Muscle layer of duodenum (tissue), 2 donors: ENCODE results near the gene IL1B.

Experiments
- H3K27ac ChIP-seq: one replicate; pipeline ENCODE4 v1.7.0; 2013; ENCODE audit warnings: mild to moderate bottlenecking, low read length
- H3K27me3 ChIP-seq: one replicate; pipeline ENCODE4 v1.7.0; 2013; ENCODE audit warnings: low read depth, mild to moderate bottlenecking, control low read depth, low read length
- H3K36me3 ChIP-seq, 2 donors: one replicate each; pipeline ENCODE4 v1.7.0; 2013; ENCODE audit warnings: low read length in 2 of 2, control low read depth in 1 of 2, mild to moderate bottlenecking in 1 of 2; ENCODE audit not compliant: insufficient read depth in 2 of 2, control insufficient read depth in 1 of 2
- H3K4me1 ChIP-seq, 2 donors: one replicate each; pipeline ENCODE4 v1.7.0; 2013; ENCODE audit warnings: low read length in 2 of 2, mild to moderate bottlenecking in 2 of 2, control low read depth in 1 of 2, moderate library complexity in 1 of 2; ENCODE audit not compliant: insufficient read depth in 2 of 2, control insufficient read depth in 1 of 2
- H3K4me3 ChIP-seq, 2 donors: one replicate each; pipeline ENCODE4 v1.7.0; 2013; ENCODE audit warnings: low read length in 2 of 2, low read depth in 1 of 2, mild to moderate bottlenecking in 1 of 2
- H3K9me3 ChIP-seq, 2 donors: one replicate each; pipeline ENCODE4 v1.7.0; 2013; ENCODE audit warnings: low read length in 2 of 2, control low read depth in 1 of 2, mild to moderate bottlenecking in 1 of 2; ENCODE audit not compliant: control insufficient read depth in 1 of 2
- donor health status: healthy.

The IL1B gene

GRCh38 chr2:112794841-112795240, 41.7 kb downstream of the IL1B start:
- Histone ChIP-seq H3K27ac (no peak overlapping the region), H3K9me3 (no peaks in the 10 kb centered on the region), H3K4me3 (no peak overlapping the region), H3K4me1 (no peaks in the 10 kb centered on the region), H3K27me3 (no peaks in the 10 kb centered on the region), H3K36me3 (no peaks in the 10 kb centered on the region)

GRCh38 chr2:112794131-112794733, 42.3 kb downstream of the IL1B start:
- Histone ChIP-seq H3K27ac (peak overlapping the region; percentile 2), H3K9me3 (no peaks in the 10 kb centered on the region), H3K27me3 (no peaks in the 10 kb centered on the region), H3K36me3 (no peaks in the 10 kb centered on the region), H3K4me1 (no peaks in the 10 kb centered on the region), H3K4me3 (no peak overlapping the region)

- no peaks in the 10 kb centered on the region for H3K36me3 ChIP-seq
- H3K4me3 ChIP-seq, result no peak overlapping the region
- H3K27me3 ChIP-seq, result no peaks in the 10 kb centered on the region
- no peaks in the 10 kb centered on the region for H3K4me1 ChIP-seq
- no peaks in the 10 kb centered on the region for H3K9me3 ChIP-seq
- peak overlapping the region; percentile 2 for H3K27ac ChIP-seq
Measured at GRCh38 chr2:112793449-112793978, 43.1 kb downstream of the IL1B start.

GRCh38 chr2:112792419-112792818, 44.2 kb downstream of the IL1B start:
- H3K9me3 ChIP-seq, result no peaks in the 10 kb centered on the region
- no peaks in the 10 kb centered on the region for H3K27me3 ChIP-seq

GRCh38 chr2:112791693-112792230, 44.8 kb downstream of the IL1B start:
- H3K36me3 ChIP-seq, result no peaks in the 10 kb centered on the region
- H3K27ac ChIP-seq, result no peak overlapping the region
- H3K4me3 ChIP-seq, result no peak overlapping the region
- H3K9me3 ChIP-seq, result no peaks in the 10 kb centered on the region
- H3K27me3 ChIP-seq, result no peaks in the 10 kb centered on the region
- no peaks in the 10 kb centered on the region for H3K4me1 ChIP-seq

More at GRCh38 chr2:112792419-112792818, 44.2 kb downstream of the IL1B start:
- no peaks in the 10 kb centered on the region for H3K36me3 ChIP-seq
- no peak overlapping the region for H3K27ac ChIP-seq
- H3K4me3 ChIP-seq, result no peak overlapping the region
- H3K4me1 ChIP-seq, result no peaks in the 10 kb centered on the region

- H3K9me3 ChIP-seq, result no peaks in the 10 kb centered on the region
- no peak overlapping the region for H3K27ac ChIP-seq
- H3K36me3 ChIP-seq, result no peaks in the 10 kb centered on the region
- H3K4me1 ChIP-seq, result no peaks in the 10 kb centered on the region
- H3K27me3 ChIP-seq, result no peaks in the 10 kb centered on the region
- no peak overlapping the region for H3K4me3 ChIP-seq
Measured at GRCh38 chr2:112791019-112791418, 45.6 kb downstream of the IL1B start.

GRCh38 chr2:112790305-112790704, 46.3 kb downstream of the IL1B start:
- H3K4me3 ChIP-seq, result no peak overlapping the region
- no peaks in the 10 kb centered on the region for H3K4me1 ChIP-seq

GRCh38 chr2:112789186-112789585, 47.4 kb downstream of the IL1B start:
- Histone ChIP-seq H3K36me3 (no peaks in the 10 kb centered on the region), H3K27ac (no peak overlapping the region), H3K27me3 (no peaks in the 10 kb centered on the region), H3K9me3 (no peaks in the 10 kb centered on the region), H3K4me3 (no peak overlapping the region), H3K4me1 (no peaks in the 10 kb centered on the region)

More at GRCh38 chr2:112790305-112790704, 46.3 kb downstream of the IL1B start:
- no peaks in the 10 kb centered on the region for H3K27me3 ChIP-seq
- no peaks in the 10 kb centered on the region for H3K9me3 ChIP-seq
- no peak overlapping the region for H3K27ac ChIP-seq
- H3K36me3 ChIP-seq, result no peaks in the 10 kb centered on the region

GRCh38 chr2:112788653-112789052, 47.9 kb downstream of the IL1B start:
- no peak overlapping the region for H3K4me3 ChIP-seq
- H3K36me3 ChIP-seq, result no peaks in the 10 kb centered on the region
- no peaks in the 10 kb centered on the region for H3K9me3 ChIP-seq
- H3K4me1 ChIP-seq, result no peaks in the 10 kb centered on the region
- no peaks in the 10 kb centered on the region for H3K27me3 ChIP-seq
- H3K27ac ChIP-seq, result no peak overlapping the region

- Histone ChIP-seq H3K27me3 (no peaks in the 10 kb centered on the region), H3K27ac (no peak overlapping the region), H3K4me1 (no peaks in the 10 kb centered on the region)
Measured at GRCh38 chr2:112787729-112788393, 48.7 kb downstream of the IL1B start.

GRCh38 chr2:112787294-112787693, 49.3 kb downstream of the IL1B start:
- no peak overlapping the region for H3K4me3 ChIP-seq
- H3K27ac ChIP-seq, result no peak overlapping the region
- H3K4me1 ChIP-seq, result no peaks in the 10 kb centered on the region
- no peaks in the 10 kb centered on the region for H3K9me3 ChIP-seq
- no peaks in the 10 kb centered on the region for H3K36me3 ChIP-seq
- no peaks in the 10 kb centered on the region for H3K27me3 ChIP-seq

More at GRCh38 chr2:112787729-112788393, 48.7 kb downstream of the IL1B start:
- no peaks in the 10 kb centered on the region for H3K36me3 ChIP-seq
- no peaks in the 10 kb centered on the region for H3K9me3 ChIP-seq
- H3K4me3 ChIP-seq, result no peak overlapping the region
